Urothelium cell line (cell line): ENCODE data around the gene ATG9A.

Experiments used
- DNase-seq: peaks from one replicate; pipeline ENCODE4 v3.0.0; 2011; ENCODE audit warnings: low spot score, mixed read lengths
- FAIRE-seq: peaks from 2 replicates; lab custom pipeline; 2011; peaks lifted over from hg19 to GRCh38; lab: Jason Lieb, UNC

Gene ATG9A

GRCh38 chr2:219178377-219179175, 50.9 kb downstream of the ATG9A start:
- peak; percentile 40 for DNase-seq
- no peak for FAIRE-seq

- FAIRE-seq (peak; percentile 73), DNase-seq (peak; percentile 98)
These were observed 51.7 kb downstream of the ATG9A start, which contains the start of gene RETREG2 for GRCh38 chr2:219177552-219178376. Gene RETREG2, plus strand, starts transcription at chr2:219178275. Its CDS starts 78 bp downstream, at chr2:219178353.

- DNase-seq (peak; percentile 91), FAIRE-seq (no peak)
These were observed 52.5 kb downstream of the ATG9A start, which contains the start of gene CNPPD1 for GRCh38 chr2:219176818-219177551. Gene CNPPD1, minus strand, starts transcription at chr2:219176925. Its CDS starts 97 bp downstream, at chr2:219176828.

DNA sequence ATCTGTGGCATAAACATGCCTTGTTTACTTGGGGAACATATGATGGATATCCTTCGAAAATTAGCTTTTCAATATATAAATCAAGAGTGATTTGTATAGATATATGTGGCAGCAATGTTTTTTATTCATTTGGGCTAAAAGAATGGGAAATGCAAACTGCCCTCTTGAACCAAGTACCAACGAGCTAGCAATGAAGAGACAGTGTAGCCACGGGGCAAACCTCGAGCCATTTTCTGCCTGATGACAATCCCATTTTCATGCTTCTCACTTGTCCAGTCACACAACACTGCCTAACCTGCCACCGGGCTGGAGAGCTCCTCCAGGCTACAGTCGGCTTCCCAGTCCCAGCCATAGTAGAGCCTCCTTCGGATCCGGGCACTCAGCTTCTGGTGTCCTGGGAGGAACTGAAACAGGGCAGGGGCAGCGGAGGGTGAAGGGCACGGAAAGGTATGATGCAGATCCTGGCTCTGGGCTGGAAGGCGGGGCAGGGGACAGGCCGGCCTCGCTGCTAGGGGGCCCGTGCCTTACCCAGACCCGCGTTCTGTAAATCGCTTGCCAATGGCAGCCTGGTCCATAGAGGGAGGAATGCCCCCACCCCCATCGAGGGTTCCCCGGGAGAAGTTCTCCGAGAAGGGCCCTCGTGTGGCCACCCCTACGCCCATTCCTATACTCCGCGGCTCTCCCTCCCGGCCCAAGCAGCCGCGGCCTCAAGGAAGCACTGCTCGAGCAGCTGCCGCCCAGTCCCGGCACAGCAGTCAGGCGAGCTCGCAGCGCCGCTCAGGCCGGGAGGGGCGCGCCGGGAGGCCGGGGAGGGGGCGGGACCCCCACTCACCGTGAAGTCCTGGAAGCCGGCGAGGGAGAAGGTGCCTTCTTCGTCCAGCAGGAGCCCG, 53.3 kb downstream of the ATG9A start:
- DNase-seq: peak; percentile 46
- FAIRE-seq: no peak

DNA sequence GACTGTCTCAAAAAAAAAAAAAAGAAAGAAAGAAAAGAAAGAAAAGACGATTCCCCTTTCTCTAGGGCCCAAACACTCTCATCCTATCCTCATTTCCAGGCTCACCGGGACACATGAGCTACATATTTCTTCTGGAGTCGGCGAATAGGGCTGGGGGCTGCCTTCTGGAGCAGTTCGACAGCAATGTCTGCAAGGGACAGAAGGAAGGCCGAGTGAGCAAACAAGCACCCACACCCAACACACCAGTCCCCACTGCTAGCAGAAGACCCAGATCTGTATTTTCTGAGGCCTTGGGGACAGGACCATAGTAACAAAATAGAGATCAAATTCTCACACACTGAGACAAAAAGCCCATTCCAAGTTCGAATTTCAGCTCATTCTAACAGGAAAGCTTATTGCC, 54.0 kb downstream of the ATG9A start:
- no peak for DNase-seq
- no peak for FAIRE-seq

- DNase-seq: no peak
- no peak for FAIRE-seq
These were observed 54.6 kb downstream of the ATG9A start for GRCh38 chr2:219174801-219175200.

DNA sequence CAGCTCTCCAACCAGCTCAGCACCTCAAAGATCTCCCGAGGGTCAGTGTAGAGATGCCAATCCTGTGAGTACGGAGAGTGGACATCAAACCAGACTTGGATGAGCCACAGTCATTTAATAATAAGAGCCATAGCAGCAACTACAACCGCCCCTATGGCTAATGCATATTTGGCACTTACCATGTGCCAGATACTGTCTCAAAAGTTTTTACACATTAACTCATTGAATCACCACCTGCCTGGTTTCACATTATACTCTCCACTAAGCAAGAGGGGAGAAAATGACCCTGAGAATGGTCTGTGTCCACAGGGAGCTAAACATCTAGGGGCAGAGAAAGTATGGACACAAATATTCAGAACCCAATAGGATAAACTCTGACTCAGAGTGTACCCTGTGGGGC, 55.3 kb downstream of the ATG9A start:
- FAIRE-seq (no peak), DNase-seq (no peak)

DNA sequence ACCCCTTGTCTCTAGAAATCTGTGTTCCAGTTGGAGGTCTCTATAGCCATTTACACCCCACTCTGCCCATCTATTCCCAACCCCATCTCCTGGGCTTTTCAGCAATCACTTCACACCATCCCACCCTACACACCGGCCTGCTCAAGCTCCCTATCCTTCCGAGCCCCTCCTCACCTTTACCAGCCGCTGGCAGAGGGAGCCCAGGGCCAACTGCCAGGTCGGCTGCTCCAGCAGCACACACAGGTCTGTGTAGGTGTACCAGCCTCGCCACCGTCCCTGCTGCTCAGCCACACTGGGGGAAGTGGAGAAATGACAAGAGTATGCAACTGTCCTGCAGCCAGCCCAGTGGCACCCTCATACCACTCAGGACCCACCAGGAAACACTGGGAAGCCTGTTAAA, 56.3 kb downstream of the ATG9A start:
- DNase-seq: no peak
- no peak for FAIRE-seq

- FAIRE-seq (no peak), DNase-seq (no peak)
These were observed 56.9 kb downstream of the ATG9A start for GRCh38 chr2:219172231-219173154.

DNA sequence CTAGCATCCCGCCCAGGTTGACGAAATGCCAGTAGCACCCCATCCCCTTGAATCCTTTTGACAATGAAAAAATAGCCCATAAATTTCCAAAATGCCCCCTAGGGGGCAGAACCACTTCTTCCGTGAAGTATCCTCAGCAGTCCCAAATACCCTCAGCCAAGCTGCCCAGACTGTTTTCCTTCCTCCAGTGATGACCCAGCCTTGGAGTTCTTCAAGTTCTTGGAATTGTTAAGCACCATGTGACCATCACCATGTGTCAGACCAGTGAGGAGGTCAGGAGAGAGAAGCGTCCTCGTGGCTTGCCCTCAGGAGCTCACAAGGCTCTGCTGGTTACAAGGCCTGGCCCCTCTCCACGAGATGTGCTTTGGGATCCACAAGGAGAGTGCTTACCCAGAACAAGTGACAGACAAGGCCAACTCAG, 58.2 kb downstream of the ATG9A start:
- DNase-seq (peak; percentile 39), FAIRE-seq (no peak)

- DNase-seq (no peak), FAIRE-seq (no peak)
These were observed 59.3 kb downstream of the ATG9A start, which contains the start of gene SLC23A3 for GRCh38 chr2:219169930-219170654. Gene SLC23A3, minus strand, starts transcription at chr2:219170029. Its CDS starts 45 bp downstream, at chr2:219169984.
